ENCODE measurements around the gene CTNNA2. TPM values are rescaled to one million over a fixed set of nuclear protein-coding genes. Genes with fewer than 3 reads are reported as not detected.

The CTNNA2 gene
- total and polyA plus RNA-seq, 2 of the 8 experiments (the other 6 are each of a cell fraction or from before 2014, with no cell fraction given), result 3.9 to 9.0 TPM

DNA sequence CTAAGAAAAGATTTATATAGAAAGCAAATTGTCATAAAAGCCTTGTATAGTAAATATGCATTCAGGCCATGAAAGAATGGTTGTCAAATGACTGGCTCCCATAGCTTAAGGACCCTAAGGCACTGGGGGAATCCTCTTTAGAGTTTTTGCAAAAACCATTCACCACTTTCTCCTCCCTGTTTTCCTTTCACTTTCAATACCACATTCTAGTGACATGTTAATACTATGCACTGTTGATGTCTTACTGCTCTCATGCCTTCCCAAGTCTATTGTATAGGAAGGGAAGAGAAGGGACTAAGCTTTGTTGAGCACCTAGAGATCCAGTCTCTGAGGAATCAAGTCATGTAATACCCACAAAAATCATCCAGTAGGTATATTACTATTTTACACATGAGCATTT lies 1174.7 kb downstream of the CTNNA2 start (continued):
- TF ChIP-seq EP300 (IDR thresholded peaks at IDR 0.05; ENCODE audit: borderline replicate concordance in 1 of 2, low read depth in 2 of 2, low read length in 2 of 2) (no peak), EGR1 (IDR thresholded peaks at IDR 0.05; ENCODE audit: borderline replicate concordance, low read depth, low read length) (no peak), ZNF274 (IDR thresholded peaks at IDR 0.05; ENCODE audit: borderline replicate concordance, extremely low read depth, low read length) (no peak), NANOG (IDR thresholded peaks at IDR 0.05; ENCODE audit: insufficient read depth, low read depth, low read length, poor library complexity, severe bottlenecking) (no peak), ATF2 (IDR thresholded peaks at IDR 0.05; ENCODE audit: low read length) (no peak), PHF8 (conservative IDR thresholded peaks at IDR 0.05; ENCODE audit: low read depth, low read length) (no peak), CTBP2 (IDR thresholded peaks at IDR 0.05; ENCODE audit: borderline replicate concordance, insufficient read depth, insufficient read length, low read length) (no peak), GTF2F1 (IDR thresholded peaks at IDR 0.05; ENCODE audit: borderline replicate concordance, low read depth, low read length) (no peak), MAFK (IDR thresholded peaks at IDR 0.05; ENCODE audit: low read depth, low read length) (no peak), CHD1 (IDR thresholded peaks at IDR 0.05; ENCODE audit: low read depth, low read length) (no peak)
- TF ChIP-seq, protein P1, sequence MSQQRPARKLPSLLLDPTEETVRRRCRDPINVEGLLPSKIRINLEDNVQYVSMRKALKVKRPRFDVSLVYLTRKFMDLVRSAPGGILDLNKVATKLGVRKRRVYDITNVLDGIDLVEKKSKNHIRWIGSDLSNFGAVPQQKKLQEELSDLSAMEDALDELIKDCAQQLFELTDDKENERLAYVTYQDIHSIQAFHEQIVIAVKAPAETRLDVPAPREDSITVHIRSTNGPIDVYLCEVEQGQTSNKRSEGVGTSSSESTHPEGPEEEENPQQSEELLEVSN (IDR thresholded peaks at IDR 0.05), result no peak

Data from H1 (cell line).